ENCODE measurements around the gene WNK2.

The WNK2 gene

DNA sequence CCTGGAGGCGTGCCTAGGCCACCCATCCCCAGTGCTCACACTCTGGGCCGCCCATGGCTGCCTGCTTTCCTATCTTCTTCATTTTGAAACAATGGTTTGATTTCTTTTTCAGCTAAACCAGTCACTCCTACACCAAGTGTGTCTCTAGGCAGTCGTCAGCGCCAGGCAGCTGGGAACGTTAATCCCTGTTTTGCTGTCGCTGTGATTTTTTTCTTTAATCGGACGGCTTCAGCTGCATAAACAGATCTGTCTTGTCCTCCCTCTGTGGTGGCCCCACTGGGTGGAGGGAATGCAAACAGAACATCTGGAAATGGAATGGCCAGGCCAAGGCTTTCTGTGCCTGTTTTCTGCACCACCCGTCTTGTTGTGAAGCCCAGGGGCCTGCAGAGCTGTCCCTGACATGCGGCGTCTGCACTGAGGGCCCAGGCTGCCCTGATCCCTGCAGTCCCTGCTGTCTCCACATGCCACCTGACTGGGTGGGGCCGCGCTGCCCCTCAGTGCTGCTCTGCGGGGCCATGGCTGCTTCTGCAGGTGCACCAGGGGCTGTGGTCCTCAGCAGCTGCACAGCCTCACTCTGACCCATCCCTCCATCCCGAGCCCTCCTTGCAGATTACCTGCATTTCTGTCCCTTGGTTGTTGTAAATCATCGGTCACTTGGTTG lies 51.5 kb downstream of the WNK2 start:
- no peak overlapping the region for H3K18ac ChIP-seq (ENCODE audit: low read depth in 1 of 2, low read length in 2 of 2)
- no peak overlapping the region for H2AFZ ChIP-seq (ENCODE audit: low read depth, low read length)
- no peak overlapping the region for H4K8ac ChIP-seq (ENCODE audit: low read length)
- 79% methylated on average over 16 of the region's 16 CpGs for WGBS
- H3K4me1 ChIP-seq (ENCODE audit: control insufficient read depth, insufficient read depth, low read depth, low read length) = peaks cover 2% of the 10 kb centered on the region
- H3K9me3 ChIP-seq (ENCODE audit: control insufficient read depth, low read length) = no peaks in the 10 kb centered on the region
- H2BK120ac ChIP-seq (ENCODE audit: low read depth, low read length) = no peak overlapping the region
- no peak overlapping the region for H3K9ac ChIP-seq (ENCODE audit: low read length)
- no peaks in the 10 kb centered on the region for H3K36me3 ChIP-seq (ENCODE audit: control insufficient read depth in 1 of 2, insufficient read depth in 2 of 2, low read depth in 1 of 2, low read length in 2 of 2)
- no peak overlapping the region for H3K4me3 ChIP-seq (ENCODE audit: insufficient read depth in 1 of 2, low read depth in 1 of 2, low read length in 2 of 2)
- no peak overlapping the region for H2AK5ac ChIP-seq (ENCODE audit: low read length, severe bottlenecking)
- no peak for DNase-seq
- H3K79me1 ChIP-seq (replicated peaks; ENCODE audit: low read length, poor library complexity, severe bottlenecking) = no peaks in the 10 kb centered on the region
- H3K23ac ChIP-seq (ENCODE audit: low read length in 2 of 2) = no peak overlapping the region
- no peak overlapping the region for H4K91ac ChIP-seq (ENCODE audit: low read length)
- no peak overlapping the region for H3K27ac ChIP-seq (ENCODE audit: low read length, poor library complexity, severe bottlenecking)
- H3K27me3 ChIP-seq (ENCODE audit: control insufficient read depth in 1 of 2, insufficient read depth in 1 of 2, low read length in 2 of 2) = peaks cover 31 to 50% of the 10 kb centered on the region in 2 experiments
- no peak overlapping the region for H2BK12ac ChIP-seq (ENCODE audit: low read length in 2 of 2)
- H3K4me2 ChIP-seq (ENCODE audit: low read length, poor library complexity, severe bottlenecking) = no peak overlapping the region
- H2BK15ac ChIP-seq (ENCODE audit: low read depth, poor library complexity, severe bottlenecking) = no peak overlapping the region
- H3K4ac ChIP-seq (ENCODE audit: low read depth in 1 of 2, low read length in 2 of 2) = no peak overlapping the region
- no peak overlapping the region for H3K14ac ChIP-seq (ENCODE audit: low read length in 2 of 2)
- no peak overlapping the region for H2BK5ac ChIP-seq (ENCODE audit: low read depth, low read length, poor library complexity, severe bottlenecking)

DNA sequence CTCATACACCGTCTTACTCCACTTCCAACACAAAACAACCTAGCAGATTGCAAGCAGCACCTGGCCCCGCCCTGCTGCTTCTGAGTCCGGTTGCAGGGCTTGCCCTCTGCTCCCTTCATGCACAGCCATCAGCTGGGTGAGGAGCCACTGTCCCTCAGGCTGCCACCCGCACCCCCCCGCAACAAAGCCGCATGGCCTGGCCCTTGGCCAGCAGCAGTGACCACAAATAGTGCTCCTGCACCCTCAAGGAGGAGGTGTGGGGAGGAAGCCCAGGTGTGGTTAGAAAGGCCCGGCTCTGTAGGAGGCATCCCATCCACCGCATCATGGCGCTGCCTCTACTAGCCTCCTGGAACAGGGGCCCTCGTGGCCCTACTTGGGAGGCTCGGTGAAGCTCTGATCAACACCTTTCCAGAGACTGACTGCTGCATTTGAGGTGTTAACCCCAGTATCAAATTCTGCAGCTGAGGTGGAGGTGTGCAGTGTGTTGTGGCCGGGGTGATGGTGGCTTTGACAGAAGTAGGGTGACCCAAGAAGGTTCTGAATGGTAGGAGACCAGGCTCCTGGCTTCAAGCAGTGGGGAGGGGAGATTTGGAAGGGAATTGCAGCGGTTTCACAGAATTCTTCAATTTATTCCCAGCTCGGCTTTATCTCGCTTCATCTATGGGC lies 52.7 kb downstream of the WNK2 start:
- Histone ChIP-seq H2AK5ac (ENCODE audit: low read length, severe bottlenecking) (no peak overlapping the region), H2BK12ac (ENCODE audit: low read length in 2 of 2) (no peak overlapping the region), H3K4me3 (ENCODE audit: insufficient read depth in 1 of 2, low read depth in 1 of 2, low read length in 2 of 2) (peak overlapping the region in 1 of 2 experiments; percentile 23), H3K9ac (ENCODE audit: low read length) (no peak overlapping the region), H4K8ac (ENCODE audit: low read length) (no peak overlapping the region), H3K18ac (ENCODE audit: low read depth in 1 of 2, low read length in 2 of 2) (no peak overlapping the region), H3K14ac (ENCODE audit: low read length in 2 of 2) (peak overlapping the region in 1 of 2 experiments; percentile 45), H3K4me1 (ENCODE audit: control insufficient read depth, insufficient read depth, low read depth, low read length) (peaks cover 3% of the 10 kb centered on the region), H2BK120ac (ENCODE audit: low read depth, low read length) (no peak overlapping the region), H3K79me1 (replicated peaks; ENCODE audit: low read length, poor library complexity, severe bottlenecking) (no peaks in the 10 kb centered on the region), H3K4ac (ENCODE audit: low read depth in 1 of 2, low read length in 2 of 2) (no peak overlapping the region), H3K27ac (ENCODE audit: low read length, poor library complexity, severe bottlenecking) (no peak overlapping the region), H2AFZ (ENCODE audit: low read depth, low read length) (no peak overlapping the region), H3K27me3 (ENCODE audit: control insufficient read depth in 1 of 2, insufficient read depth in 1 of 2, low read length in 2 of 2) (peaks cover 31 to 53% of the 10 kb centered on the region in 2 experiments), H2BK15ac (ENCODE audit: low read depth, poor library complexity, severe bottlenecking) (no peak overlapping the region), H3K23ac (ENCODE audit: low read length in 2 of 2) (no peak overlapping the region), H3K36me3 (ENCODE audit: control insufficient read depth in 1 of 2, insufficient read depth in 2 of 2, low read depth in 1 of 2, low read length in 2 of 2) (no peaks in the 10 kb centered on the region), H3K9me3 (ENCODE audit: control insufficient read depth, low read length) (no peaks in the 10 kb centered on the region), H2BK5ac (ENCODE audit: low read depth, low read length, poor library complexity, severe bottlenecking) (no peak overlapping the region), H3K4me2 (ENCODE audit: low read length, poor library complexity, severe bottlenecking) (no peak overlapping the region), H4K91ac (ENCODE audit: low read length) (no peak overlapping the region)
- 85% methylated on average over 12 of the region's 15 CpGs for WGBS
- DNase-seq = no peak

DNA sequence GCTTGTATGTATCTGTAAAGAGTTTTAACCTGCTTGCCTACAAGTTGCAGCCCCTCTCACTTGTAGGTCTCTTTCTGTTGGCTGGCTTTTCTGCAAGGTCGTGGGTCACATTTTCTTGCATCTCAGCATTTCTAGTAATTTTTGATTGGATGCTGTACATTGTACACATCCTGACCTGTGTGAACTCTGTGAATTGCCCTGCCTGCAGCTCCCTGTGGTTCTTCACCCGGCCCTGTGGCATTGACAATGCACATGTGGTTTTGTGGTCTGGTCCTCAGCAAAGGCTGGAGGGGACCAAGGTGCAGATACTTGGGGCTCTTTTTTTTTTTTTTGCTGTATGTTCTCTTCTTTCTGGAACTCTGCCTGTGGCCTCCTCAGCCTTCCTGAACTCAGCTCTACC lies 53.6 kb downstream of the WNK2 start:
- 58% methylated on average over 2 of the region's 2 CpGs for WGBS
- no peak overlapping the region for H2BK15ac ChIP-seq (ENCODE audit: low read depth, poor library complexity, severe bottlenecking)
- H2BK120ac ChIP-seq (ENCODE audit: low read depth, low read length) = no peak overlapping the region
- no peaks in the 10 kb centered on the region for H3K36me3 ChIP-seq (ENCODE audit: control insufficient read depth in 1 of 2, insufficient read depth in 2 of 2, low read depth in 1 of 2, low read length in 2 of 2)
- H3K9me3 ChIP-seq (ENCODE audit: control insufficient read depth, low read length) = no peaks in the 10 kb centered on the region
- no peak overlapping the region for H4K8ac ChIP-seq (ENCODE audit: low read length)
- no peak overlapping the region for H3K4me3 ChIP-seq (ENCODE audit: insufficient read depth in 1 of 2, low read depth in 1 of 2, low read length in 2 of 2)
- no peak overlapping the region for H3K23ac ChIP-seq (ENCODE audit: low read length in 2 of 2)
- no peak overlapping the region for H3K4ac ChIP-seq (ENCODE audit: low read depth in 1 of 2, low read length in 2 of 2)
- no peak overlapping the region for H2BK12ac ChIP-seq (ENCODE audit: low read length in 2 of 2)
- H3K9ac ChIP-seq (ENCODE audit: low read length) = no peak overlapping the region
- H2AK5ac ChIP-seq (ENCODE audit: low read length, severe bottlenecking) = no peak overlapping the region
- no peak overlapping the region for H2AFZ ChIP-seq (ENCODE audit: low read depth, low read length)
- no peak overlapping the region for H3K18ac ChIP-seq (ENCODE audit: low read depth in 1 of 2, low read length in 2 of 2)
- H3K4me2 ChIP-seq (ENCODE audit: low read length, poor library complexity, severe bottlenecking) = no peak overlapping the region
- H3K14ac ChIP-seq (ENCODE audit: low read length in 2 of 2) = no peak overlapping the region
- H2BK5ac ChIP-seq (ENCODE audit: low read depth, low read length, poor library complexity, severe bottlenecking) = no peak overlapping the region
- no peak overlapping the region for H4K91ac ChIP-seq (ENCODE audit: low read length)
- no peak overlapping the region for H3K27ac ChIP-seq (ENCODE audit: low read length, poor library complexity, severe bottlenecking)
- H3K79me1 ChIP-seq (replicated peaks; ENCODE audit: low read length, poor library complexity, severe bottlenecking) = no peaks in the 10 kb centered on the region
- H3K4me1 ChIP-seq (ENCODE audit: control insufficient read depth, insufficient read depth, low read depth, low read length) = peaks cover 5% of the 10 kb centered on the region
- DNase-seq = no peak
- H3K27me3 ChIP-seq (ENCODE audit: control insufficient read depth in 1 of 2, insufficient read depth in 1 of 2, low read length in 2 of 2) = peaks cover 30 to 49% of the 10 kb centered on the region in 2 experiments

DNA sequence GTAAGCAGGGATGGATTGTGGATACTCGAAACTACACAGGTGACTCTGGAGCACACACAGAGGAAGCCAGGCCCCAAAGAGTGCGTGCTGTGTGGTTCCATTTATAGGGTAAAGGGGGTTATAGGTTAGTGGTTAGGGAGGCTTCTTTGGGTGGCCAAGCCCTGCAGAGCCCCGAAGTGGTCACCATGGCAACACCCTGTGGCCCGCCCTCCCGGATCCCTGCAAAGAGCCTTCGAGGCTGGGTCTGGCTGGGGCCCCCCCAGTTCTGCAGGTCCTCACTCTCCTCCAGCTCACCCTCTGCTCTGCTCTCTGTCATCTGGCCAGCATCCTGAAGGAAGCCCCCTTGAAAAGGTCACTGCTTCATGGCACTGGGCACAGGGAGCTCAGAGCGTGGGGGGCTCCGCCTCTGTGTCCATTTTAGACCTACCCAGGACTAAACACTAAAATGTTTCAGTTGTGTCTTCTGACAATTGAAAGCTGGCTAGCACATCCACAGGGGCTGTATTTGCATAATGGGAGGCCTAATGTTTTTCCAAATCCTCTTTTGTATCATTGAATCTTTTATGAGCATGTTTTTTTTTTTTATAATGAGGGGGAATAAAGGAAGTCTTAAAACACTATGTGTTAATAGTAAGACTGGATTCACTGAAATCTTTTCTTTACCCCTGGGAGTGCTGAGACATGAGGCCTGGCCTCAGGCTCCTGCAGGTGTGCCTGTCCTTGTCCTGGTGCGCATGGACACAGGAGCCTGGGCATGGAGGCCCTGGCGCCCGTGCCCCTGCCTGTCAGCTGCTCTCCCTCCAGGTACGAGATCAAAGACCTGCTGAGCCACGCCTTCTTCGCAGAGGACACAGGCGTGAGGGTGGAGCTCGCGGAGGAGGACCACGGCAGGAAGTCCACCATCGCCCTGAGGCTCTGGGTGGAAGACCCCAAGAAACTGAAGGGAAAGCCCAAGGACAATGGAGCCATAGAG lies 55.3 kb downstream of the WNK2 start:
- H3K4me2 ChIP-seq (ENCODE audit: low read length, poor library complexity, severe bottlenecking) = no peak overlapping the region
- H2BK120ac ChIP-seq (ENCODE audit: low read depth, low read length) = no peak overlapping the region
- no peak overlapping the region for H2BK12ac ChIP-seq (ENCODE audit: low read length in 2 of 2)
- H3K36me3 ChIP-seq (ENCODE audit: control insufficient read depth in 1 of 2, insufficient read depth in 2 of 2, low read depth in 1 of 2, low read length in 2 of 2) = no peaks in the 10 kb centered on the region
- no peak overlapping the region for H3K23ac ChIP-seq (ENCODE audit: low read length in 2 of 2)
- H3K9me3 ChIP-seq (ENCODE audit: control insufficient read depth, low read length) = no peaks in the 10 kb centered on the region
- H3K14ac ChIP-seq (ENCODE audit: low read length in 2 of 2) = no peak overlapping the region
- H3K27ac ChIP-seq (ENCODE audit: low read length, poor library complexity, severe bottlenecking) = no peak overlapping the region
- H3K4me3 ChIP-seq (ENCODE audit: insufficient read depth in 1 of 2, low read depth in 1 of 2, low read length in 2 of 2) = no peak overlapping the region
- H3K4ac ChIP-seq (ENCODE audit: low read depth in 1 of 2, low read length in 2 of 2) = no peak overlapping the region
- no peak overlapping the region for H4K8ac ChIP-seq (ENCODE audit: low read length)
- H3K27me3 ChIP-seq (ENCODE audit: control insufficient read depth in 1 of 2, insufficient read depth in 1 of 2, low read length in 2 of 2) = peaks cover 27 to 46% of the 10 kb centered on the region in 2 experiments
- no peak overlapping the region for H2BK5ac ChIP-seq (ENCODE audit: low read depth, low read length, poor library complexity, severe bottlenecking)
- H2AK5ac ChIP-seq (ENCODE audit: low read length, severe bottlenecking) = no peak overlapping the region
- no peak overlapping the region for H2AFZ ChIP-seq (ENCODE audit: low read depth, low read length)
- no peak overlapping the region for H2BK15ac ChIP-seq (ENCODE audit: low read depth, poor library complexity, severe bottlenecking)
- H3K79me1 ChIP-seq (replicated peaks; ENCODE audit: low read length, poor library complexity, severe bottlenecking) = no peaks in the 10 kb centered on the region
- H3K18ac ChIP-seq (ENCODE audit: low read depth in 1 of 2, low read length in 2 of 2) = no peak overlapping the region
- H3K4me1 ChIP-seq (ENCODE audit: control insufficient read depth, insufficient read depth, low read depth, low read length) = peaks cover 3% of the 10 kb centered on the region
- 89% methylated on average over 18 of the region's 19 CpGs for WGBS
- H4K91ac ChIP-seq (ENCODE audit: low read length) = no peak overlapping the region
- no peak overlapping the region for H3K9ac ChIP-seq (ENCODE audit: low read length)
- DNase-seq = no peak
